ENCODE measurements around the gene LMF1. TPM values are rescaled to one million over a fixed set of nuclear protein-coding genes. Genes with fewer than 3 reads are reported as not detected.

The LMF1 gene
- total RNA-seq, 3 donors from 2014 or later (not counting 1 experiment from before 2014, with no cell fraction given) = 28.2 to 42.2 (median 41.2) TPM

DNA sequence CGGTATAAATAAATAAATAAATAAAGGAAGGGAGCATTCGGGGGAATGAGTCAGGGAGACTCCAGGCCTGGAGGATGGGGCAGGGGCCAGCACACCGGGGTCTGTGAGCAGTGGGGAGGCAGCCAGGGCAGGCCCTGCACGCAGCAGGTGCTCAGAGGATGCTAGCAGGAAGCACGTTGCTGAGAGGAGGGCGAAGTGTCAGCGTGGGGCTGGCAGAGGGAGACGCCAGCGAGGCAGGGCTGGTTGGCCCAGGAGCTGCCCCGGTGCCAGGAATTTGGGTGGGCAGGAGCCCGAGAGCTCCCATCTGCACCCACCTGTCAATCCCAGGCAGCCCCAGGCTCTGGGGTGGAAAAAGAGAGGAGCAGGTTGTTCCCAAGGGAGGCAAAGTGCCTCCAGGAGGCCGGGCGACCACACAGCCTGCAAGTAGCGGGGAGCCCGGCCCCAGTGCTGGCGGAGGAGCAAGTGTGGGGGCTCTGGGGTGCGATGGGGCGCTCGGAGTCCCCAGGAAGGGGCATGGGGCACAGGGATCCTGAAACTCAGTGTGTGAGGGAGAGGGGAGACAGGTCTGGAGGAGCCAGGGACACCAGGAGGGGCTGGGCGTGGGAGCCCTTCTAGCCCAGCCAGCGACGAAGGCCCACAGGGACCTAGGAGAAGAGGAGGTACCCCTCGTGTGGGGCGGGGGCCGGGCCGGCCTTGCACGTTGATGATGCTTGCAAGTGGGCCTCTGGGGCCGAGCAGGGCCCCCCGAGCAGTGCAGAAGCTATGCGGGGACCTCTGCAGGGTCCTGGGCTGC lies 38.8 kb upstream of the LMF1 start:
- H3K4me1 Mint-ChIP-seq = no peaks in the 10 kb centered on the region
- Histone ChIP-seq H3K27me3 (ENCODE audit: control insufficient read depth, insufficient read depth, low read length) (no peaks in the 10 kb centered on the region), H3K4me3 (ENCODE audit: low read length) (no peak overlapping the region), H3K27ac (ENCODE audit: low read length) (no peak overlapping the region), H3K36me3 (ENCODE audit: control insufficient read depth, insufficient read depth, low read length) (no peaks in the 10 kb centered on the region), H3K9me3 (ENCODE audit: control insufficient read depth, insufficient read depth, low read length) (no peaks in the 10 kb centered on the region), H3K4me1 (ENCODE audit: control insufficient read depth, insufficient read depth, low read length) (peaks cover 4% of the 10 kb centered on the region)
- TF ChIP-seq, protein P1, sequence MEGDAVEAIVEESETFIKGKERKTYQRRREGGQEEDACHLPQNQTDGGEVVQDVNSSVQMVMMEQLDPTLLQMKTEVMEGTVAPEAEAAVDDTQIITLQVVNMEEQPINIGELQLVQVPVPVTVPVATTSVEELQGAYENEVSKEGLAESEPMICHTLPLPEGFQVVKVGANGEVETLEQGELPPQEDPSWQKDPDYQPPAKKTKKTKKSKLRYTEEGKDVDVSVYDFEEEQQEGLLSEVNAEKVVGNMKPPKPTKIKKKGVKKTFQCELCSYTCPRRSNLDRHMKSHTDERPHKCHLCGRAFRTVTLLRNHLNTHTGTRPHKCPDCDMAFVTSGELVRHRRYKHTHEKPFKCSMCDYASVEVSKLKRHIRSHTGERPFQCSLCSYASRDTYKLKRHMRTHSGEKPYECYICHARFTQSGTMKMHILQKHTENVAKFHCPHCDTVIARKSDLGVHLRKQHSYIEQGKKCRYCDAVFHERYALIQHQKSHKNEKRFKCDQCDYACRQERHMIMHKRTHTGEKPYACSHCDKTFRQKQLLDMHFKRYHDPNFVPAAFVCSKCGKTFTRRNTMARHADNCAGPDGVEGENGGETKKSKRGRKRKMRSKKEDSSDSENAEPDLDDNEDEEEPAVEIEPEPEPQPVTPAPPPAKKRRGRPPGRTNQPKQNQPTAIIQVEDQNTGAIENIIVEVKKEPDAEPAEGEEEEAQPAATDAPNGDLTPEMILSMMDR (IDR thresholded peaks at IDR 0.05) = no peak
- ATAC-seq (no peak), DNase-seq (no peak)
- no peaks in the 10 kb centered on the region for H3K9me3 Mint-ChIP-seq
- H3K27ac Mint-ChIP-seq = no peak overlapping the region
- H3K27me3 Mint-ChIP-seq (ENCODE audit: low read depth in 2 of 2) = peaks cover 0 to 5% of the 10 kb centered on the region in 2 donors
- no peaks in the 10 kb centered on the region for H3K36me3 Mint-ChIP-seq
- intact Hi-C loops (cut with micrococcal nuclease) = no loop called here
- no peak overlapping the region for H3K4me3 Mint-ChIP-seq
- 59% methylated on average over 30 of the region's 30 CpGs for WGBS (ENCODE audit: insufficient coverage)

DNA sequence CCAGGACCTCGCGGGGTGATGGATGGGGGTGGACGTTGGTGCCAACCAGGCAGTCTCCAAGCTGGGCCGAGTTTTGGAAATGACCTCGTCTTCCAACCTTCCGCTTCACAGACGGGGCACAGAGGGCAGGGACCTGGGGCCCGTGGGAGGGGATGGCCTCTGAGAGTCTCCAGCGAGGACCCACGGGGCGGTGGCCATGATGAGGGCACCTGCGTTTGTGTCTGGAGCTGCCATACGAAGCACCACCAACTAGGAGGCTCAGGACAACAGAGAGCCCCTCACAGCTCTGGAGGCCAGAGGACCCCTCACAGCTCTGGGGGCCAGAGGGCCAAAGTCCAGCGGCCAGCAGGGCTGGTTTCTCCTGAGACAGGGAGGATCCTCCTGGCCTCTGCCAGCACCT lies 37.3 kb upstream of the LMF1 start:
- Histone ChIP-seq H3K27ac (ENCODE audit: low read length) (no peak overlapping the region), H3K4me1 (ENCODE audit: control insufficient read depth, insufficient read depth, low read length) (peaks cover 19% of the 10 kb centered on the region), H3K4me3 (ENCODE audit: low read length) (no peak overlapping the region), H3K27me3 (ENCODE audit: control insufficient read depth, insufficient read depth, low read length) (no peaks in the 10 kb centered on the region), H3K36me3 (ENCODE audit: control insufficient read depth, insufficient read depth, low read length) (no peaks in the 10 kb centered on the region), H3K9me3 (ENCODE audit: control insufficient read depth, insufficient read depth, low read length) (no peaks in the 10 kb centered on the region)
- H3K36me3 Mint-ChIP-seq = no peaks in the 10 kb centered on the region
- ATAC-seq = no peak
- intact Hi-C loops (cut with micrococcal nuclease) = no loop called here
- no peak overlapping the region for H3K27ac Mint-ChIP-seq
- peaks cover 0 to 5% of the 10 kb centered on the region in 2 donors for H3K27me3 Mint-ChIP-seq (ENCODE audit: low read depth in 2 of 2)
- no peak overlapping the region for H3K4me3 Mint-ChIP-seq
- DNase-seq = no peak
- peaks cover 0 to 6% of the 10 kb centered on the region in 2 donors for H3K4me1 Mint-ChIP-seq
- 90% methylated on average over 14 of the region's 14 CpGs for WGBS (ENCODE audit: insufficient coverage)
- H3K9me3 Mint-ChIP-seq = no peaks in the 10 kb centered on the region
- TF ChIP-seq, protein P1 (IDR thresholded peaks at IDR 0.05) = no peak

DNA sequence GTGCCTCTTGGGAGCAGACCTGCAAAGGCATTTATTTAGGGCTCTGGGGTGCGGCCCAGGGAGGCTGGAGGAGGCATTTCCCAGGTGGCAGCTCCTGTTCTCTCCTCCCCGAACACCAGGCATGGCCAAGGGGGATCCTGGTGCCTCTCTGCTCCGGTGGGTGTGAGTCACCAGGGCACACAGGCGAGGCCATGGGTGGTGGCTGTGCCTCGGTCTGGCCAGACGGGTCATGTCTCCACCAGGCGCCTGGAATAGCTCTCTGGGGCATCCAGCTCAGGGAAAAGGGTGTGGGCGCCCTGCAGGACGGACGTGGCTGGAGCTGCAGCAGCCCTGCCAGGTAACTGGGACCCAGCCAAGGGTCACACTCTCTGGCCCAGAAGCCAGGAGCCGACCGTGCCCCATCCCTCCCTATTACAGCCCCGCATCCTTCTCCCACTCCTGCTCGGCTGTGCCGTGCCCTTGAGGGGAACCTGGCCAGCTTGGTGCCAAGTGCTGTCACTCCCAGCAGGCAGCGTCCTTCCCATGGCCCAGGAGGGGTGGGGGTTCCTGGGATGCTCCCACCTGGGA lies 36.6 kb upstream of the LMF1 start:
- TF ChIP-seq, protein P1 (IDR thresholded peaks at IDR 0.05) = no peak
- WGBS (ENCODE audit: insufficient coverage) = 86% methylated on average over 16 of the region's 16 CpGs
- Histone ChIP-seq H3K9me3 (ENCODE audit: control insufficient read depth, insufficient read depth, low read length) (no peaks in the 10 kb centered on the region), H3K36me3 (ENCODE audit: control insufficient read depth, insufficient read depth, low read length) (no peaks in the 10 kb centered on the region), H3K4me1 (ENCODE audit: control insufficient read depth, insufficient read depth, low read length) (peaks cover 26% of the 10 kb centered on the region), H3K27me3 (ENCODE audit: control insufficient read depth, insufficient read depth, low read length) (no peaks in the 10 kb centered on the region), H3K4me3 (ENCODE audit: low read length) (no peak overlapping the region), H3K27ac (ENCODE audit: low read length) (no peak overlapping the region)
- ATAC-seq = no peak
- Mint-ChIP-seq H3K9me3 (no peaks in the 10 kb centered on the region), H3K27ac (no peak overlapping the region), H3K27me3 (ENCODE audit: low read depth in 2 of 2) (peaks cover 0 to 5% of the 10 kb centered on the region in 2 donors), H3K4me1 (peaks cover 0 to 6% of the 10 kb centered on the region in 2 donors), H3K4me3 (no peak overlapping the region), H3K36me3 (no peaks in the 10 kb centered on the region)
- no peak for DNase-seq
- intact Hi-C loops (cut with micrococcal nuclease) = no loop called here

Measured in natural killer cell (primary cell).